Measurements from ENCODE around the gene MIXL1.
A peak's percentile ranks its signal among the peaks of the same experiment; 100 is the strongest.

The MIXL1 gene

DNA sequence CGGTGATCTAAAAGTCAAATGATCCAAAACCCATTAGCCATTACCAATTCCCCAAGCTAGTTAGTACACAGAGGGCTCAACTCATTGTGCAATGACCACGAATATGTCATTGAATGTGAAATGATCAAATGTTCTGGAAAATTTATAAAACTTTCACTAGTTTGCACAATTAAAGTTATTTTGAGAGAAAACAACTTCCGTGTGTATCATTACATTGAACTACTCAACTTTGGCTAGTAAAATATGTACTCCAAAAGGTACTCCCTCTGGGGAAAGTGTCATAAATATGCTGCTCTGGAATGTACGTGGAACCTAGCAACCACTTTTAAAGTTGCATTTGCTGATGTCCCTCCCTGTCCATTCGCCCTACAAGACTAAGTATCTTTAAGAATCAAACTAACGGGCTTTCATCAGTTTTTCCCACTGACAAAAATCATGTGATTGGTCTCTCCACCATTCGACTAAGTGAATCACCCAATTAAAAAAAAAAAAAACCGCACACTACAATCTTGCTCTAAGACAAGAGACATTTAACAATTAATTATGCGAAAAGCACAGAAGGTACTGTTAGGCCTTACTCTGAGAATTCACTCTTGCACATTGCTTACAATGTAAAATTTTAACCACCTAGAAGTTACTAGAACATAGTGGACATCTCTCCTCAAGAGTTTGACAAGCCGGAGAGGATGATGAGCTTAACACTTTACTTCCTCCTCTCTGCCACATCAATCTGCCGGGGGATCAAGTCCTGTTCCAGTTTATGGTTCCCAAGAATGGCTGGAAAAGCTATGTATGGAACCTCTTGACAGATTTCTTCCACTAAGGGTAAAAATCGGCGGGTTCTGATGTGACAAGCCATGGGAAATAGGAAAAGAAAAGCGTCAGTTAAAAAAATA lies 38.1 kb upstream of the MIXL1 start:
- Histone ChIP-seq H3K36me3 (replicated peaks; ENCODE audit: insufficient read depth, low read length) (peaks cover 1% of the 10 kb centered on the region; the same call in 1 of the 2 replicates), H3K27me3 (replicated peaks; ENCODE audit: insufficient read depth, low read length) (no peaks in the 10 kb centered on the region), H3K9ac (ENCODE audit: low read length) (peak overlapping the region; percentile 83; the same call in 1 of the 2 replicates), H2AFZ (ENCODE audit: low read length) (no peak overlapping the region), H4K20me1 (ENCODE audit: insufficient read depth, low read length) (peaks cover 10% of the 10 kb centered on the region; the same call in 1 of the 2 replicates), H3K9me2 (replicated peaks; ENCODE audit: insufficient read depth, low read length) (no peaks in the 10 kb centered on the region), H3K27ac (ENCODE audit: low read length) (no peak overlapping the region), H3K79me2 (ENCODE audit: low read length) (peaks cover 67% of the 10 kb centered on the region), H3K9me3 (replicated peaks; ENCODE audit: insufficient read depth, low read length) (no peaks in the 10 kb centered on the region), H3K4me1 (ENCODE audit: low read length) (peaks cover 6% of the 10 kb centered on the region; the same call in 1 of the 2 replicates), H3K4me2 (ENCODE audit: low read depth, low read length) (peak overlapping the region; percentile 75), H3F3A (ENCODE audit: insufficient read depth, low read length) (peaks cover 7% of the 10 kb centered on the region), H3K4me3 (ENCODE audit: low read length) (peak overlapping the region; percentile 88)
- no peak for DNase-seq
- TF ChIP-seq EZH2phosphoT487 (IDR thresholded peaks at IDR 0.05; ENCODE audit: low read length) (no peak), EZH2 (optimal IDR thresholded peaks at IDR 0.05; ENCODE audit: low read depth, low read length) (no peak)
- TF ChIP-seq, protein P1, sequence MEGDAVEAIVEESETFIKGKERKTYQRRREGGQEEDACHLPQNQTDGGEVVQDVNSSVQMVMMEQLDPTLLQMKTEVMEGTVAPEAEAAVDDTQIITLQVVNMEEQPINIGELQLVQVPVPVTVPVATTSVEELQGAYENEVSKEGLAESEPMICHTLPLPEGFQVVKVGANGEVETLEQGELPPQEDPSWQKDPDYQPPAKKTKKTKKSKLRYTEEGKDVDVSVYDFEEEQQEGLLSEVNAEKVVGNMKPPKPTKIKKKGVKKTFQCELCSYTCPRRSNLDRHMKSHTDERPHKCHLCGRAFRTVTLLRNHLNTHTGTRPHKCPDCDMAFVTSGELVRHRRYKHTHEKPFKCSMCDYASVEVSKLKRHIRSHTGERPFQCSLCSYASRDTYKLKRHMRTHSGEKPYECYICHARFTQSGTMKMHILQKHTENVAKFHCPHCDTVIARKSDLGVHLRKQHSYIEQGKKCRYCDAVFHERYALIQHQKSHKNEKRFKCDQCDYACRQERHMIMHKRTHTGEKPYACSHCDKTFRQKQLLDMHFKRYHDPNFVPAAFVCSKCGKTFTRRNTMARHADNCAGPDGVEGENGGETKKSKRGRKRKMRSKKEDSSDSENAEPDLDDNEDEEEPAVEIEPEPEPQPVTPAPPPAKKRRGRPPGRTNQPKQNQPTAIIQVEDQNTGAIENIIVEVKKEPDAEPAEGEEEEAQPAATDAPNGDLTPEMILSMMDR (IDR thresholded peaks at IDR 0.05; ENCODE audit: low read length): no peak

- H3K27me3 ChIP-seq (replicated peaks; ENCODE audit: insufficient read depth, low read length): no peaks in the 10 kb centered on the region
- H3K79me2 ChIP-seq (ENCODE audit: low read length): peaks cover 58% of the 10 kb centered on the region
- H3K4me3 ChIP-seq (ENCODE audit: low read length): peak within 1 kb of the TSS; percentile 88
- peak within 1 kb of the TSS; percentile 63; the same call in 1 of the 2 replicates for H3K27ac ChIP-seq (ENCODE audit: low read length)
- H3K36me3 ChIP-seq (replicated peaks; ENCODE audit: insufficient read depth, low read length): no peaks in the 10 kb centered on the region
- peak; percentile 92 for DNase-seq
- no peaks in the 10 kb centered on the region for H3K9me3 ChIP-seq (replicated peaks; ENCODE audit: insufficient read depth, low read length)
- H3K4me1 ChIP-seq (ENCODE audit: low read length): peaks cover 6% of the 10 kb centered on the region; the same call in 1 of the 2 replicates
- 0 out of 2 replicates have a peak, but pooled peaks cover 6% of the 10 kb centered on the region for H4K20me1 ChIP-seq (ENCODE audit: insufficient read depth, low read length)
- peak within 1 kb of the TSS; percentile 99 for H2AFZ ChIP-seq (ENCODE audit: low read length)
- peak within 1 kb of the TSS; percentile 82 for H3K4me2 ChIP-seq (ENCODE audit: low read depth, low read length)
- no peaks in the 10 kb centered on the region for H3K9me2 ChIP-seq (replicated peaks; ENCODE audit: insufficient read depth, low read length)
- H3F3A ChIP-seq (ENCODE audit: insufficient read depth, low read length): peaks cover 7% of the 10 kb centered on the region
- TF ChIP-seq EZH2phosphoT487 (IDR thresholded peaks at IDR 0.05; ENCODE audit: low read length): no peak
- no peak for TF ChIP-seq EZH2 (optimal IDR thresholded peaks at IDR 0.05; ENCODE audit: low read depth, low read length)
- TF ChIP-seq, protein P1 (IDR thresholded peaks at IDR 0.05; ENCODE audit: low read length): no peak; the same call in 1 of the 2 replicates
- peak within 1 kb of the TSS; percentile 83 for H3K9ac ChIP-seq (ENCODE audit: low read length)
Observed at GRCh38 chr1:226186124-226187018, 37.1 kb upstream of the MIXL1 start, which contains the start of gene ACBD3. Gene ACBD3 (minus strand): TSS chr1:226186741. CDS start chr1:226186675, 66 bp downstream.

DNA sequence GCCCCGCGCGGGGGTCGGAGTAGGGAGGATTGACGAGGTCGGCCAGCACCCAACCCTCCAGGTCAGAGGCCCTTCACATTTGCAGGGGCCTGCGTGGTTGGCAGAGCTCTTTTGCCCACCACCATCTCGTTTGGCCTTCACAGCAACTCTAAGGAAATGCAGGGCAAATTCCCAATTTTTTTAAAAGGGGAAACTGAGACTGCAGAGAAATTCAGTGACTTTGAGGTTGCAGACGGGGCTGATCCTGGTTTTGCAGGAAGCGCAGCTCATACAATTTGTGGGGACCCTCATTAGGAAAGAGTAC lies 36.5 kb upstream of the MIXL1 start:
- H2AFZ ChIP-seq (ENCODE audit: low read length): peak overlapping the region; percentile 99
- H3K9me2 ChIP-seq (replicated peaks; ENCODE audit: insufficient read depth, low read length): no peaks in the 10 kb centered on the region
- no peak for DNase-seq
- H3K4me3 ChIP-seq (ENCODE audit: low read length): peak overlapping the region; percentile 88
- H3K4me1 ChIP-seq (ENCODE audit: low read length): peaks cover 6% of the 10 kb centered on the region; the same call in 1 of the 2 replicates
- H3K9ac ChIP-seq (ENCODE audit: low read length): peak overlapping the region; percentile 83
- no peaks in the 10 kb centered on the region for H3K27me3 ChIP-seq (replicated peaks; ENCODE audit: insufficient read depth, low read length)
- peak overlapping the region; percentile 82 for H3K4me2 ChIP-seq (ENCODE audit: low read depth, low read length)
- H4K20me1 ChIP-seq (ENCODE audit: insufficient read depth, low read length): 0 out of 2 replicates have a peak, but pooled peaks cover 5% of the 10 kb centered on the region
- TF ChIP-seq EZH2 (optimal IDR thresholded peaks at IDR 0.05; ENCODE audit: low read depth, low read length) (no peak), EZH2phosphoT487 (IDR thresholded peaks at IDR 0.05; ENCODE audit: low read length) (no peak)
- TF ChIP-seq, protein P1 (IDR thresholded peaks at IDR 0.05; ENCODE audit: low read length): no peak
- H3K79me2 ChIP-seq (ENCODE audit: low read length): peaks cover 52% of the 10 kb centered on the region
- peaks cover 7% of the 10 kb centered on the region for H3F3A ChIP-seq (ENCODE audit: insufficient read depth, low read length)
- peak overlapping the region; percentile 63; the same call in 1 of the 2 replicates for H3K27ac ChIP-seq (ENCODE audit: low read length)
- no peaks in the 10 kb centered on the region for H3K9me3 ChIP-seq (replicated peaks; ENCODE audit: insufficient read depth, low read length)
- H3K36me3 ChIP-seq (replicated peaks; ENCODE audit: insufficient read depth, low read length): no peaks in the 10 kb centered on the region

Data from MM.1S (cell line).